ENCODE results near the gene SLIT3. TPM values are rescaled to one million over a fixed set of nuclear protein-coding genes. Genes with fewer than 3 reads are reported as not detected.

The SLIT3 gene
- total RNA-seq, 4 donors from 2014 or later = 0.72 to 37.4 (median 5.3) TPM

DNA sequence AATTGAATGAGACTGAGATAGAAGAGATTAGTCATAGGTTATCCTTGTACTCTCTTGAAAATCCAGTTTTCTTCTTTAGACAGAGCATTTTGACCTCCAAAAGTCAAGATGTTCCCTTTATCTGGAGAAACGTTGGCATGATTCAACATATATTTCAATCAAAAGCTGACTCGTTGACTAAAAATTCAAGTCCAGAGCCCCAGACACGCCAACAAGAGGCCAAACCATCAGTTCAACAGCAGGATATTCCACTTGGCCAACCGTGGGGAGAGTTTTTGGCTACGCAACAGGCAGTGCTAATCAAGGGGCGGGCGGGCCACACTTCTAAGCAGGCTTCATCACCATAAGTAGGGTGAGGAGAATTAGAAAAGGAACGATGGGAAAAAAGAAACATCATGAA is 119.1 kb downstream of the SLIT3 start:
- Histone ChIP-seq H3K9me3 (no peaks in the 10 kb centered on the region), H3K4me1 (no peaks in the 10 kb centered on the region), H3K4me3 (no peak overlapping the region), H3K27me3 (no peaks in the 10 kb centered on the region), H3K36me3 (no peaks in the 10 kb centered on the region), H3K27ac (no peak overlapping the region)
- TF ChIP-seq POLR2A (IDR thresholded peaks at IDR 0.05) = no peak
- TF ChIP-seq, protein P1, sequence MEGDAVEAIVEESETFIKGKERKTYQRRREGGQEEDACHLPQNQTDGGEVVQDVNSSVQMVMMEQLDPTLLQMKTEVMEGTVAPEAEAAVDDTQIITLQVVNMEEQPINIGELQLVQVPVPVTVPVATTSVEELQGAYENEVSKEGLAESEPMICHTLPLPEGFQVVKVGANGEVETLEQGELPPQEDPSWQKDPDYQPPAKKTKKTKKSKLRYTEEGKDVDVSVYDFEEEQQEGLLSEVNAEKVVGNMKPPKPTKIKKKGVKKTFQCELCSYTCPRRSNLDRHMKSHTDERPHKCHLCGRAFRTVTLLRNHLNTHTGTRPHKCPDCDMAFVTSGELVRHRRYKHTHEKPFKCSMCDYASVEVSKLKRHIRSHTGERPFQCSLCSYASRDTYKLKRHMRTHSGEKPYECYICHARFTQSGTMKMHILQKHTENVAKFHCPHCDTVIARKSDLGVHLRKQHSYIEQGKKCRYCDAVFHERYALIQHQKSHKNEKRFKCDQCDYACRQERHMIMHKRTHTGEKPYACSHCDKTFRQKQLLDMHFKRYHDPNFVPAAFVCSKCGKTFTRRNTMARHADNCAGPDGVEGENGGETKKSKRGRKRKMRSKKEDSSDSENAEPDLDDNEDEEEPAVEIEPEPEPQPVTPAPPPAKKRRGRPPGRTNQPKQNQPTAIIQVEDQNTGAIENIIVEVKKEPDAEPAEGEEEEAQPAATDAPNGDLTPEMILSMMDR (IDR thresholded peaks at IDR 0.05) = no peak
- 62 to 72% methylated on average over 7 to 8 of the region's 8 CpGs for WGBS, 2 donors
- no peak for DNase-seq
- intact Hi-C loops (cut with DNase I) = no loop called here

DNA sequence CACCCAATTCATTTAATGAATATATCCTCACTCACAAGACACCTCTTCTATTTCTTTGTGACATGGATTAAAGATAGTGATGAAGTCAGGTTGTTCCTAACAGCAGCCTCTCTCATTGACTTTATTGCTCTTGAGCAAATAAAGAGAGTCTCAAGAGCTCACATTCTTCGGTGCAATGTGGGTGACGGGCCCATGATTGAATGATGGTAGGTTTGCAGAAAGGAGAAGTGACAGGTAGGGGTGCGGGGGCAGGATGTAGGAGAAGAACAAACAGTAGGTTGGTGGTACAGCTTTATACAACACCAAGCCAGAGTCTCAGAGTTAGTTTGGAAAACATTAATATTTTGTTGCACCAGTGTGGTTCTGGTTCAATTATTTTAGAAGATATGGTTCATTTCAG is 122.2 kb downstream of the SLIT3 start:
- no peaks in the 10 kb centered on the region for H3K27me3 ChIP-seq
- no peak overlapping the region for H3K27ac ChIP-seq
- no peaks in the 10 kb centered on the region for H3K9me3 ChIP-seq
- H3K36me3 ChIP-seq = no peaks in the 10 kb centered on the region
- 78 to 85% methylated on average over 3 of the region's 3 CpGs for WGBS, 2 donors
- DNase-seq = no peak
- H3K4me3 ChIP-seq = no peak overlapping the region
- H3K4me1 ChIP-seq = no peaks in the 10 kb centered on the region
- intact Hi-C loops (cut with DNase I) = no loop called here
- TF ChIP-seq POLR2A (IDR thresholded peaks at IDR 0.05) = no peak
- TF ChIP-seq, protein P1 (IDR thresholded peaks at IDR 0.05) = no peak

DNA sequence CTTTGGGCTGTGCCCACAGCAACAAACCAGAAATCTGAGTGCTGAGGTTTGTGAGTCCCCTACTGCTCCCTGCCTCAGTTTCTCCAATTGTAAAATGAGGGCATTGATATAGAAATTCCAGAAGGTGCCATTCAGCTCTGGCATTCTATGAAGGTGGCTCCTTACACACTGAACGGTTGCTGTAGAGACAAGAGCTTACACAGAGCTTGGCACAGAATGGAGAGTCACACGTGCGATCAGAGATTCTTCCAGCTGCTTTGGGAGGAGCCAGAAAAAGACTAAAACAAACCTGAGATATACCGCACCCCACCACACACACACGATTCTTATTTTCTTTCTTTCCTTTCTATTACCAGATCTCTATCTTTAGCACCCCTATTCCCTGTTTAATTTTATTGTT is 122.7 kb downstream of the SLIT3 start:
- DNase-seq = no peak
- no peaks in the 10 kb centered on the region for H3K36me3 ChIP-seq
- H3K4me1 ChIP-seq = no peaks in the 10 kb centered on the region
- H3K27me3 ChIP-seq = no peaks in the 10 kb centered on the region
- intact Hi-C loops (cut with DNase I) = no loop called here
- no peak overlapping the region for H3K27ac ChIP-seq
- H3K9me3 ChIP-seq = no peaks in the 10 kb centered on the region
- H3K4me3 ChIP-seq = no peak overlapping the region
- WGBS, 2 donors = 47 to 69% methylated on average over 5 of the region's 5 CpGs
- no peak for TF ChIP-seq POLR2A (IDR thresholded peaks at IDR 0.05)
- TF ChIP-seq, protein P1 (IDR thresholded peaks at IDR 0.05) = no peak

DNA sequence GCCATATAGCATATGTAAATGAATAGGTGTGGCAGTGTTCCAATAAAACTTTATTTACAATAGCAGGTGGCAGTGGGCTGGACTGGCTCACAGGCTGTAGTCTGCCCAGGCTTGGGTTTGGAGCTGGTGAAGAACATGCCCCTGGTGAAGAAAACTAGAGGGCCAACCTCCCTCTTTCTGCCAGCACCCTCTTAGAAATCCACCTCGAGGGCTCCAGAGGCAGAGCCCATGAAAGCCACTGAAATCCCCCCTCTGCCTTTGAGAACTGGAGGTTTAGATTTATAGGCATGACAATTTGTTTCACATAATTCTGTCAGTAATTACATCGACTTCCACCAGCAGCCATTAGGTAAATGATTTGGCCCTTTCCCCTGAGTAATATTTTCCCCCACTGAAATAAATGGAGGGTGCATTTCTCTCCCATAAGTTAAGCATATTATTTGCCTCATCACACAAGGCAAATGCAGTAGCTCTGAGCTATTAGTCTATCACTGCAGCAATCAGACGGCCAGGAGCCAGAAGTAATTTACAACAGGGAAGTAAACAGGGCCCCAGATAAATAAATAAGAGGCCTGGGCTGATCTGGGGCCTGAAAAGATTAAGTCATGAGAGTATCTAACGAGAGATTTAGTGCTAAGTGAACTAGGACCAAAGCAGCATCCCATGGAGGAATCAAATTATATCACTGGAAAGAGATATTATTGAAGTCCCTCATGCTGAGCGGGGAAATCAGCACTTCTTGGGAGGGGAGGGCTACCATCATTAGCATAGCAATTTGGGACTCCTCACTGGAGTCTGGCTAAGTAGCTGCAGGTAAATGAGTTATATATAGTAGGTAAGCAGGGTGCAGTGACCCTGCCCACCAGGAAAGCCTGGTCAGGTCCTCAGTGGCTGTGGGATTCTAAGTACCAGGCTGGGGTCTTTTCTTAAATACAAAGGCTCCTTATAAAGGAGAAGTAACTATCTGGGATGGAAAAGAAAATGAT is 123.9 kb downstream of the SLIT3 start:
- Histone ChIP-seq H3K27ac (no peak overlapping the region), H3K36me3 (no peaks in the 10 kb centered on the region), H3K9me3 (no peaks in the 10 kb centered on the region), H3K4me1 (no peaks in the 10 kb centered on the region), H3K27me3 (no peaks in the 10 kb centered on the region), H3K4me3 (no peak overlapping the region)
- TF ChIP-seq POLR2A (IDR thresholded peaks at IDR 0.05) = no peak
- TF ChIP-seq, protein P1 (IDR thresholded peaks at IDR 0.05) = no peak
- no peak for DNase-seq
- WGBS, 2 donors = 74 to 80% methylated on average over 5 of the region's 5 CpGs
- intact Hi-C loops (cut with DNase I) = no loop called here

DNA sequence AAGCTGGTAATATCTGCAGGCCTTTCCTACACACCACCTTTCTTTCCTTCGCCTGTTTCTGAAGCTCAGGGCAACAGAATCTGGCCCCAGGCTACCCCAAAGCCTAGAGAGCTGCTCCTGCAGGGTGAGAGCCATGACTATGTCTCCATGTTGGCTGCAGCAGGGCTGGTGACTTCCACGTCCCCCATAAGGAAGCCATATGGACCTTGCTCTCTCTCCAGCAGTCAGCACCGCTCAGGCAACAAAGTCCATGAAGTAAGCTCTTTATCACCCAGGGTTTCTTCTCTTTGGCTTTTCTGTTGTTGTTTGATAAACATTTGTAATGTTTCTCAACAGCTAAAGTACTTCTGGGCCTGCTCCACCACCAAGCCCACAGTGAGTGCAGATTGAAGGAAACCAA is 125.2 kb downstream of the SLIT3 start:
- DNase-seq = no peak
- intact Hi-C loops (cut with DNase I) = no loop called here
- no peaks in the 10 kb centered on the region for H3K4me1 ChIP-seq

More for the DNA sequence above, 125.2 kb downstream of the SLIT3 start:
- no peaks in the 10 kb centered on the region for H3K27me3 ChIP-seq
- no peaks in the 10 kb centered on the region for H3K36me3 ChIP-seq
- no peaks in the 10 kb centered on the region for H3K9me3 ChIP-seq
- WGBS, 2 donors = 92 to 94% methylated on average over 2 to 3 of the region's 3 CpGs
- no peak overlapping the region for H3K27ac ChIP-seq
- no peak overlapping the region for H3K4me3 ChIP-seq
- TF ChIP-seq, protein P1 (IDR thresholded peaks at IDR 0.05) = no peak
- no peak for TF ChIP-seq POLR2A (IDR thresholded peaks at IDR 0.05)
